Measurements from ENCODE around the gene HRAS.

Gene HRAS

DNA sequence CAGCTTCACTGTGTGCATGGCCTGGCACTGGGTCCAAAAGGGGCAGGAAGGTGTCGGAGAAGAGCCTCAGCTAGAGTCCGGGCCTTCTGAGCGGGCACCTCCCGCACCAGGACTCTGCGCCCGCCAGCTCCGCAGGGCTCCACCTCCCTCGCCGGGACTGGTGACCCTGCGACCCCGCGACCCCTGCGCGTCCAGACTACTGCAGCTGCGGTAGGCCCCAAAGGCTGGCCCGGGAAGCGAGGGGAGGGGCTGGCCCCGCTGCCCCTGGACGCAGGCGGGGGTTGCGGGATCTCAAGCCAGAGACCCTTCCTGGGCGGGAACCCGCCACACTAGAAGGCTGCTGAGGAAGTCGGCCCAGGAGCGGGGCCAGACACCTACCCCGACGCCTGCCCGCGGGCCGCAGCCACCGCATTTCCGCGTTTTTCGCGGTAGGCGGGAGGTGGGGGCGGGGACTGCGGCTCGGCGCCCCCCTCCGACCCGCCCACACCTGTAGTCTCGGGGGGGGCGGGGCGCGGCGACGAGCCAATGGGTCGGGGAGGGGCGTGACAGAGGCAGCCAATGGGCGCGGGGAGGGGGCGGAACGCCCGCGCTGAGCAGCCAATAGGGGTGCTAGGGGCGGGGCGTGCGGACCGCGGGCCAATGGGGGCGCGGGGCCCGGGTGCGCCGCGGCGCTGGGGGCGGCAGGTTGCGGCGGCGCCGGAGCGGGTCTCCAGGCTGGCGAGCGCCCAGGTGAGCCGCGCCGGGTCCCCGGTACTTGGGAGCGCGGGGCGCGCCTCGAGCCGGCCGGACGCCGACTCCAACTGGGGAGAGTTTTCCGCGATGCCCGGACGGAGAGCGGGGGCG, 25.1 kb upstream of the HRAS start, which contains the start of the genes LMNTD2 and RASSF7:
Gene LMNTD2 (minus strand): TSS at position 434 of the 843 bp plus-strand sequence. CDS start 22 bp downstream, at position 412.
Gene RASSF7 (plus strand): TSS at position 666 of the 843 bp plus-strand sequence. CDS start 799 bp downstream, outside the sequence.
- TF ChIP-seq, protein P1, sequence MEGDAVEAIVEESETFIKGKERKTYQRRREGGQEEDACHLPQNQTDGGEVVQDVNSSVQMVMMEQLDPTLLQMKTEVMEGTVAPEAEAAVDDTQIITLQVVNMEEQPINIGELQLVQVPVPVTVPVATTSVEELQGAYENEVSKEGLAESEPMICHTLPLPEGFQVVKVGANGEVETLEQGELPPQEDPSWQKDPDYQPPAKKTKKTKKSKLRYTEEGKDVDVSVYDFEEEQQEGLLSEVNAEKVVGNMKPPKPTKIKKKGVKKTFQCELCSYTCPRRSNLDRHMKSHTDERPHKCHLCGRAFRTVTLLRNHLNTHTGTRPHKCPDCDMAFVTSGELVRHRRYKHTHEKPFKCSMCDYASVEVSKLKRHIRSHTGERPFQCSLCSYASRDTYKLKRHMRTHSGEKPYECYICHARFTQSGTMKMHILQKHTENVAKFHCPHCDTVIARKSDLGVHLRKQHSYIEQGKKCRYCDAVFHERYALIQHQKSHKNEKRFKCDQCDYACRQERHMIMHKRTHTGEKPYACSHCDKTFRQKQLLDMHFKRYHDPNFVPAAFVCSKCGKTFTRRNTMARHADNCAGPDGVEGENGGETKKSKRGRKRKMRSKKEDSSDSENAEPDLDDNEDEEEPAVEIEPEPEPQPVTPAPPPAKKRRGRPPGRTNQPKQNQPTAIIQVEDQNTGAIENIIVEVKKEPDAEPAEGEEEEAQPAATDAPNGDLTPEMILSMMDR (IDR thresholded peaks at IDR 0.05; ENCODE audit: low read length, missing control alignments) = no peak
- peak; percentile 78 for DNase-seq (ENCODE audit: low read depth)
- H3K4me3 ChIP-seq (replicated peaks; ENCODE audit: low read depth, low read length) = peak within 1 kb of the TSS; percentile 61

DNA sequence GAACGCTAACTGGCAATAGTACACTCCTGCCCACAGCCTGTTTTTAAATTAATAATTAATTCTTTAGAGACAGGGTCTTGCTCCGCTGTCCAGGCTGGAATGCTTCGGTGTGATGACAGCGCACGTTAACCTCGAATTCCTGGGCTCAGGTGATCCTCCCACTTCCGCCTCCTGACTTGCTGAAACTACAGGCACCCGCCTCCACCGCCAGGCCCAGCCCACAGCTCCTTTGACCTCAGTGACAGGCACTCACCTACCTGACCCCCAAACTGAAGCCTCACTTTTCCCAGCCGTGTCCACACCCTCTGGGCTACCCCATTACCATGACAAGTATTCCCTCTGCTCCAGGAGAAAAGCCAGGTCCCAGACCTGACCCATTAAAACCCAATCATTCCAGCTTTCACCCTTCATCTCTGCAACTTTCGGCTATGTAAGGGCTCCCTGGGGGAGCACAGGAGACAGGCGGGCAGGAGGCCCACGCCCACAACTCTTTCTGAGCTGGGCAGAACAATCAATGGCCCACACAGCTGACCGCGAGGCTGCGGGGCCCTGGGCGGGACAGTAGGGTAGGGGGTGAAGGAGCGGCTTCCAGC, 24.4 kb upstream of the HRAS start:
- DNase-seq (ENCODE audit: low read depth) = no peak

DNA sequence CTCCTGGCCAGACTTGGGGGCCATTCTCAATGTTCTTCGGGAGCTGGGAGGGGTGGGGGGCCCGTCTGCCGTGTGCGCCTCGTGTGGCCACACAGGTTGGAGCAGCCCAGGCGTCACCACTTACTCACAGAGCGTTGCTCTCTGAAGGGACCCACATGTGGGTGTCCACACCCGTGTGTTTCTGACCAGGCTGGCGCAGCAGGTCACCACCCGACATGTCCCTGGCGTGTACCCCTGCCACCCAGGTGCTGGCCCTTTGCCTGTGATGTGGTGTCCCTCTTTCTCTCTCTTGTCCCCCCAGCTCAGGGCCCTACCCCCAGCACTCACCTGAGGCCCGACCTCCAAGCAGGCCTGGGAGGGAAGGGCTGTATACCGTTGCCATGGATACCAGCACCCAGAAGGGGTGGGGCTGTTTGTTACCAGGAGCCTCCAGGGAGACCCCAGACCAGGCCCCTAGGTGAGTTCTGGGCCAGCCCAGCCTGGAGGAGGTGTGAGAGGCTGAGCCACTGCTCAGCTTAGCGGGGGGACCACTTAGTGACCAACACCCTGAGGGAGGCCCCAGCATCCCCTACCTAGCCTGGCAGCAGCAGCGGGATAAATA, 23.7 kb upstream of the HRAS start:
- no peak overlapping the region for H3K4me3 ChIP-seq (replicated peaks; ENCODE audit: low read depth, low read length)
- DNase-seq (ENCODE audit: low read depth) = no peak
- TF ChIP-seq, protein P1 (IDR thresholded peaks at IDR 0.05; ENCODE audit: low read length, missing control alignments) = no peak

More for the DNA sequence above, 24.4 kb upstream of the HRAS start:
- TF ChIP-seq, protein P1 (IDR thresholded peaks at IDR 0.05; ENCODE audit: low read length, missing control alignments) = no peak
- peak overlapping the region; percentile 61 for H3K4me3 ChIP-seq (replicated peaks; ENCODE audit: low read depth, low read length)

DNA sequence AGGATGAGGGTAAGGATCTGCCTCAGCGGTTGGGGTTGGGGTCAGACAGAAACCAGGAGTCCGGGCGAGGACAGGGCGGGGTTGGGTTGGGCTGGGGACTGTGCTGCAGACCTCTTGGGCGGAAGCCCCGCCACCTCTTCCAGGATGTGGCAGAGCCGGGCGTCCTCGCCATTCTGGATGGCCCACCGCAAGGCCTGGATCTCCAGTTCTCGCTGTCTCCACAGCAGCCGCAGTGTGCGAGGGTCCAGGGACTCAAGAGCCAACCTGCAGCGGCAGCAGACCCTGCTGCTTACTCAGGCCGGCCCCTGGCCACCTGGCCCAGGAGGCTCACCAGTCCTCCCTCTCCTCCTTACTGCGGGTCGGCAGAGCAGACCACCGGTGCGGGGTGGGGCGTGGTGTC, 23.1 kb upstream of the HRAS start:
- TF ChIP-seq, protein P1 (IDR thresholded peaks at IDR 0.05; ENCODE audit: low read length, missing control alignments) = no peak
- DNase-seq (ENCODE audit: low read depth) = no peak
- no peak overlapping the region for H3K4me3 ChIP-seq (replicated peaks; ENCODE audit: low read depth, low read length)

DNA sequence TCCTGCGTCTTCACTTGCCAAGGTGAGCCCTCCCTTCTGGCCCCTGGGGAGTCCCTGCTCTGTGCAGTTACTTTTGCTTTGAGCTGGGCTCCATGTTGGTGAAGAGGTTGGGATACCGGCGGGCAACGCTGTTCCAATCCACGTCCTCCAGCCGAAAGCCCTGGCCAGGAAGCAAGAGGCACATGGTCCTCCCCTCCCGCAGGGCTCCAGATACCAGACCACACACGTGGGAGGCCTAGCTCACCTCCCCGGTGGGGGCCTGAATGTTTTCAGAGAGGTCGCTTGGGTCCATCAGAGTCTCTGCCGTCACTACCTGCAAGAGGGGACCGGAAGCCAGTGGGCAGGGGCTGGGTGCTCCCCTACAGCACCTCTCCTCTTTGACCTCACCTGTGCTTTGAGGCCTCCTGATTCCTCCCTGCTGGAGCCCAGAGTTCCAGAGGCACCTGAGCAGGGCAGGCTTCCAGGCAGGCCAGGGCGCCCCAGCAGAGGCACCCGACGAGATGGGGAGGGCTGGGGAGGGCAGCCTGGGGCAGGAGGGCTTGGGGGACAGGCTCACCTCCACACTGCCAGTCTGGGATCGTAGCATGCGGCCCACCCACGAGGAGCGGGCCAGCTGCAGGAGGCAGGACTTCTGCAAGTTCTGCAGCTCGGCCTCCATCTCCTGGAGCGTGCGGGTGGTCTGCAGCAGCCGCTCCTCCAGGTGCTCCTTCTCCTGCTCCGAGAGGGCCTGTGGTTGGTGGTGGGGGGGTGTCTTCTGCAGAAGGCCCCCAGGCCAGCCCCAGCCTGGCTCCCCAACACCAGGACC, 22.2 kb upstream of the HRAS start:
- DNase-seq (ENCODE audit: low read depth) = no peak
- TF ChIP-seq, protein P1 (IDR thresholded peaks at IDR 0.05; ENCODE audit: low read length, missing control alignments) = no peak
- no peak overlapping the region for H3K4me3 ChIP-seq (replicated peaks; ENCODE audit: low read depth, low read length)

DNA sequence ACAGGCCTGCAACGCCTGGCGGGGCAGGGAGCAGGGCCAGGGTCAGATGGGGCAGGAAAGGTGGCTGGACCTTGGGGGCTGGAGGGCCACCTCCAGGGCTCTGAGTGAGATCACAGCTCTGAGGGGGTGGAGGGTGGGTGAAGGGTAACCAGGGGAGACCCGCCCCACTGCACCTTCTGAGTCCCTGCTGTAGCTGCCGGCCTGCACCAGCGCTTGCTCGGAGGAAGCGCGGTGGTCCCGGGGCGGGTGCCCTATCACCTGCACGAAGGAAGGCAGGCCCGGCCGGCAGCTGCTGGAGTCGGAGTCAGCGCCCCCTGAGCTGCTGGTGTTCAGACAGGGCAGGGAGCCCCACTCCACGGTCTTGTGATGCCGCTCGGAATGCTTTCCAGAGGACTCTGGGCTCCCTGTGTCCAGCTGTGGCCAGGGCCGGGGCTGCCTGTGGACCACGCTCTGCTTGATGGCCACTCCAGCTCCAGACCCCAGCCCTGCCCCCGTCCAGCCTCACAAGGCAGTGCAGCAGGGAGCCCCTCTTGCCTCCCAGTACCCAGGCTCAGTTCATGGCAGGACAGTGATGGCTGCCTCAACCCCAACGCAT, 21.4 kb upstream of the HRAS start:
- no peak overlapping the region for H3K4me3 ChIP-seq (replicated peaks; ENCODE audit: low read depth, low read length)
- DNase-seq (ENCODE audit: low read depth) = no peak
- TF ChIP-seq, protein P1 (IDR thresholded peaks at IDR 0.05; ENCODE audit: low read length, missing control alignments) = no peak
